Measurements from ENCODE around the gene CDK8.
"Not testable (repeated sequence)": the region's sequence is repeated elsewhere in the genome, so short reads cannot be mapped to it uniquely, and the experiment has no call there.

The CDK8 gene

DNA sequence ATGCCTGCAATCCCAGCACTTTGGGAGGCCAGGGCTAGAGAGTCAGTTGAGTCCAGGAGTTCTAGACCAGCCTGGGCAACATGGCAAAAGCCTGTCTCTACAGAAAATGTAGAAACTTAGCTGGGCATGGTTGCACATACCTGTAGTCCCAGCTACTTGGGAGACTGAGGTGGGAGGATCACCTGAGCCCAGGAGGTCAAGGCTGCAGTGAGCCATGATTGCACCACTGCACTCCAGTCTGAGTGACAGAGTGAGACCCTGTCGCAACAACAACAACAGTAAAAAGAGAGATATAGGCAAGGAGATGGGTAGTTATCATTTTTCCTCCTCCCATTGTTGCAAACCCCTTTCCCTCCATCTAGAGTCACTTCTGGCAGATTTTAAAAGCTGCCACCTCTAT, 62.2 kb downstream of the CDK8 start:
- DNase-seq (ENCODE audit: low read depth) = not testable (repeated sequence)

DNA sequence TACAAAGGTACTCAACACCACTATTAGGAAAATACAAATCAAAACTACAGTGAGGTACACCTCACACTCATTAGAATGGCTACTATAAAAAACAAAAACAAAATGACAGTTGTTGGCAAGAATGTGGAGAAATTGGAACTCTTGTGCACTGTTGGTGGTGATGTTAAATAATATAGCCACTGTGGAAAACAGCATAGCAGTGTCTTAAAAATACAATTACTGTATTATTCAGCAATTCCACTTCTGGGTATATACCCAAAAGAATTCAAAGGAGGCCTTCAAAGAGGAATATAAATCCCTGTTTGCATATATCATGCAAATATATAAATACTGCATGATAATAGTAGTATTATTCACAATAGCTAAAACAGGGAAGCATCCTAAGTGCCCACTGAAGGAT, 66.8 kb downstream of the CDK8 start:
- DNase-seq (ENCODE audit: low read depth) = no peak

DNA sequence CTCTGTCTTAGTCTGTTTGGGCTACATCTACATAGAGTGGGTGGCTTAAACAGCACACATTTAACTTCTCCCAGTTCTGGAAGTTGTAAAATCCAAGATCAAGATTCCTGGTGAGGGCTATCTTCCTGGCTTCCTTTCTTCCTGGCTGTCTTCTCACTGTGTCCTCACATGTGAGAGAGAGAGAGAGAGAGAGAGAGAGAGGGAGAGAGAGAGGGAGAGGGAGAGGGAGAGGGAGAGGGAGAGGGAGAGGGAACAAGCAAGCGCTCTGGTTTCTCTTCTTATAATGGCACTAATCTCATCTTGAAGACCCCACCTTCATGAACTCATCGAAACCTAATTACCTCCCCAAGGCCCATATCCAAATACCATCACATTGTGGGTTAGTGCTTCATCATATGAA, 69.2 kb downstream of the CDK8 start:
- DNase-seq (ENCODE audit: low read depth) = no peak

DNA sequence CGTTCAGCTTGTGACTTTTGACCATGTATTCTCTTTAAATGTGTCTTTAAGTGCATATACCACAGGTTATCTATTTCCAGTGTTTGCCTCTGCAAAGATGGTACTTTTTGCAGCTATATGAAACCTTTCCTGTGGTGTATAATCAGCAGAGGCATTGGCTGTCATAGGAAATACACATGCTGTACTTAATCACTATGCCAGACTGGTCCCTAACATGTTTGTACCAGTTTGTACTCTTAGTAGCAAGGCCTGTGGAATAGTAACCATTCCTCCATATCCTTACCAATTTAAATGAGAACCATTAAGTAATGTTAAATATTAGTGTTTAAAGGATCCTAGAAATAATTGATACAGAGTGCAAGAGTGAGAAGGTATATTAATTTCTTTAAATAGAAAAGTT, 69.8 kb downstream of the CDK8 start:
- no peak for DNase-seq (ENCODE audit: low read depth)

- no peak for DNase-seq (ENCODE audit: low read depth)
Measured at GRCh38 chr13:26324294-26324693, 70.4 kb downstream of the CDK8 start.

DNA sequence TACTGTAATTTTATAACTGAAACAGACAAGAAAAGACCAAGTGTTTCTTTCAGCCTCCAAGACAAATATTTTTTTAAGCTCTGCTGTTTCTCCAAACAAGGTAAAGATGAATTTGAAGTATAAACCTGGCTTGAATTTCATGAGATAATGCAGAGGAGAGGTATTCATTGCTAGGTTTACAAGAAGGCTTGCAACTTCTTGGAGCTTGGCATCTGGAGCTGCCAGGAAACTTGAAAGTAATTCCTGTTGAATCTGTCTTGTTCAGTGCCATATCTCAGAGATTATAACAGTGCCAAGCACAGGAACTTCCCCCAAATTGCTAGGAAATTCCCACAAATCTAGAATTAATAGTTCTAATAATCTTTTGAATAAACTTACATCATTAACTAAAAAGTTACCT, 70.9 kb downstream of the CDK8 start:
- DNase-seq (ENCODE audit: low read depth) = no peak

- no peak for DNase-seq (ENCODE audit: low read depth)
Measured at GRCh38 chr13:26325876-26326275, 71.9 kb downstream of the CDK8 start.

- DNase-seq (ENCODE audit: low read depth) = no peak
Measured at GRCh38 chr13:26326562-26326961, 72.6 kb downstream of the CDK8 start.

DNA sequence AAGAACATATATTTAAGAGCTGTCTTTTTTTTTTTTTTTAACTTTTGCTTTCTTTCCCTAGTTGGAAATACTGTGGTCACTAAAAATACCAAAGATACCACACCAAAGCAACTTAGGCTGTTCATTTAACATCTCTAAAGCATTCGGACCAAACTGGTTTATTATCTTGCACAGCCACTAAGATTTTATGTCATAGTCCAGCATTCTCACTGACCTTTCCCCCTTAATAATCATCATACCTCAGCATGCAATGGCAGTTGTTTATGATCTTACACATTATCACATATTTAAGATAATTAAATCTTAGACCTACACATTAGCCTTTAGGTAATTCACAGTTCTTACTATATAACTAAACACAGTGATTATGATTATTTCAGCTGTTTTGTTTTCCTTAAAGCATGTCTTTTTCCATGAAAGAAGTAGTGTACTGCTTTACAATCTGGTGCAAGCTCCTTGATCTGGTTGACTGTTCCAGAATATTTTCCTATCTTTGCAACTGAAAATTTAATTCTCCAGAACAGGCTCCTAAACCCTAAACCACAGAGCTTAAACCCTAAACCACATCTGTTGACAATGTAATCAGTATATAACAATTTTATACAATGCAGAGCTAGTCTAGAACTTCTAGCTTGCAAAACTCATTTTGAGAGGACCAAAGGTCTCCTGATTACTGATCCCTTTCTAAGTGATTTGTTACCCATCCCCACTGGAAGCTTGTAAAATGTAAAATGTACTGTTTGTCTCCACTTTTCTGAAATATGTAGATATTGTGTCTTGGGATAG, 74.2 kb downstream of the CDK8 start:
- no peak for DNase-seq (ENCODE audit: low read depth)

DNA sequence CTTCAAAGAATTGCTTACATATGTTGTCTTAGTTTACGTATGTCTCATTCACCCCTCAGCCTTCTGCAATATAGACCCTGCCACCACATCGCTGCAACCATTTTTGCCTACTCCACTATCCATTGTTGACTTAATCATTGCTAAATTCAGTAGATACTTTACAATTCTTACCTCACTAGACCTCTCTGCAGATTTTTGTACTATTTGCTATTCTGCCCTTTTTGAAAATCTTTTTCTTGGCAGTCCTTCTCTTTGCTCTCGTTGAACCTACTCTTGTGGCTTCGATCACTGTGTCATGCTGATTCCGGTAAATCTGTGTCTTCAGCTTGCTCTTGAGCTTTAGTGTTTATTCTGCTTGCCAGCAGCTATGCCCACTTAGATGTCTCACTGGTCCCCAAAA, 81.2 kb downstream of the CDK8 start:
- DNase-seq (ENCODE audit: low read depth) = no peak

- no peak for DNase-seq (ENCODE audit: low read depth)
Measured at GRCh38 chr13:26340807-26341206, 86.9 kb downstream of the CDK8 start.

DNA sequence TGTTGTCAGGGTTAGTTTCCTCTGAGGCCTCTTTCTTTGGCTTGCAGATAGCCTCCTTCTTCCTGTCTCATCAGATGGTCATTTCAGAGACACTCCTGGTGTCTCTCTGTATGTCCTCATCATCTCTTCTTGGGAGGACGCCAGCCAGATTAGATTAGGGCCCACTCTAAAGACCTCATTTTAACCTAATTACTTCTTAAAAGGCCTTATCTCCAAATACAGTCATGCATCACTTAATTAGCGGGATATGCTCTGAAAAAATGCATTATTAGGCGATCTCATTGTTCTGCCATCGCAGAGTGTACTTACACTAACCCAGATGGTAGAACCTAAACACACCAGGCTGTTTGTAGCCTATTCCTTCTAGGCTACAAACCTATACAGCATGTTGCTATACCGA, 89.0 kb downstream of the CDK8 start:
- DNase-seq (ENCODE audit: low read depth) = no peak

DNA sequence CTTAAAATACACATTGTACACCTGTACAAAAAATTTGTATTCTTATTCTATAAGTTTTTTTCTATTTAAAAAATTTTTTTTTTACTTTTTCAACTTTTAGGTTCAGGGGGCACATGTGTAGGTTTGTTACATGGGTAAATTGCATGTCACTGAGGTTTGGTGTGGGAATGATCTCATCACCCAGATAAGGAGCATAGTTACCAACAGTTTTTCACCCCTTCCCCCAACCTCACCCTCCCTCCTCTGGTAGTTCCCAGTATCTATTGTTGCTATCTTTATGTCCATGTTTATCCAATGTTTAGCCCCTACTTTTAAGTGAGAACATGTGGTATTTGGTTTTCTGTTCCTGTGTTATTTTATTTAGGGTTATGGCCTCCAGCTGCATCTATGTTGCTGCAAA, 89.9 kb downstream of the CDK8 start:
- no peak for DNase-seq (ENCODE audit: low read depth)

DNA sequence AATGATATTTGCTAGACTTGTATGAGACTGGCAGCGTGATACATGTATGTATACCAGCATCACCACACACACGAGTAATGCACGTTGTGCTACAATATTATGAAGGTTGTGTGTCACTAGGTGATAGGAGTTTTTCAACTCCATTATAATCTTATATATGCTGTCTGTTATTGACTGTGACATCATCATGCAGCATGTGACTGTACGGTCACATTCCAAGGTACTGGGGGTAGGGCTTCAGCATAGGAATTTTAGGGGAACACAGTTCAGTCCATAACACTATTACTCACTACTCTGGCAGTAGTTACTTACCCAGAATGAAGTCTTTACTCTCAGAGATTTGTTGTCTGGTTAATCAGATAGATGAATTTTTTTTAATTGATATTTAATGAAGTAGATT, 91.1 kb downstream of the CDK8 start:
- no peak for DNase-seq (ENCODE audit: low read depth)

- DNase-seq (ENCODE audit: low read depth) = no peak
Measured at GRCh38 chr13:26348966-26349365, 95.0 kb downstream of the CDK8 start.

- DNase-seq (ENCODE audit: low read depth) = no peak
Measured at GRCh38 chr13:26362261-26362660, 108.3 kb downstream of the CDK8 start.

- no peak for DNase-seq (ENCODE audit: low read depth)
Measured at GRCh38 chr13:26370553-26370952, 116.6 kb downstream of the CDK8 start.

DNA sequence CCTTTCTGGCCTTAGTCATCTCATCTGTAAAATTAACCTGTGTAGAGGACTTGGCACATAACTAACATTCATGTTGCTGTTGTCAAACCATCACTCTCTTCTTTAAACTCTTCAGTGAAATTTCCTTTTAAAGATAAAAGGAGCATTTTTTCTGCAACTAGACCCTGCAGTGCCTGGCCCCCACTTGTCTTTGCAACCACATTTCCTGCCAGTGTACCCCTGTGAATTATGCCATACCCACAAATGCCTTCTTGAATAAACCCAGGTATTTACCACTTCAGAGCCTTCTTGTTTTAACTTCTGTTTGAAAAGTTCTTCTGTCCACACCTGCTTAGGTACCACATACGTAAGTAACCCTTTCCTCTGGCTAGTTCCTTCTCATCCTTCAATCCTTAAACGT, 118.8 kb downstream of the CDK8 start:
- no peak for DNase-seq (ENCODE audit: low read depth)

DNA sequence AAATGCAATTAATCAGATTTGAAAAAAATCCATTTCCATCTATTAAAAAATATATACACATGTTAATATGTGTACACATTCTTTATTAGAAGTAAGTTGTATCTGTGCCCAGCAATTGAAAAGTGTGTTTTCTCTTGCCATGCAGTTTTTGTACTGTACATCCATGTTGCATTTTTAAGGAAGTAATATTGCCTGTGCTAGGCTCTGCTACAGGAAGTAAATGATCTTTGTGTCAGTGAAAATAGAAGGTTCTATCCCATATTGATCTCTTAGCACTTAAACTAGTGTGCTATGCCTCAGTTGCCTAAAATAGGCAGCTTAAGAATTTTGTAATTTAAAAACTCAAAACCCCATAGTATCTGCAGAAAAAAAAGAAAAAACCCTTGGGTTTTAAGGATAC, 122.5 kb downstream of the CDK8 start:
- DNase-seq (ENCODE audit: low read depth) = no peak

- no peak for DNase-seq (ENCODE audit: low read depth)
Measured at GRCh38 chr13:26377038-26377437, 123.1 kb downstream of the CDK8 start.

GRCh38 chr13:26378116-26378515, 124.2 kb downstream of the CDK8 start:
- no peak for DNase-seq (ENCODE audit: low read depth)

GRCh38 chr13:26379831-26380230, 125.9 kb downstream of the CDK8 start:
- DNase-seq (ENCODE audit: low read depth) = no peak

DNA sequence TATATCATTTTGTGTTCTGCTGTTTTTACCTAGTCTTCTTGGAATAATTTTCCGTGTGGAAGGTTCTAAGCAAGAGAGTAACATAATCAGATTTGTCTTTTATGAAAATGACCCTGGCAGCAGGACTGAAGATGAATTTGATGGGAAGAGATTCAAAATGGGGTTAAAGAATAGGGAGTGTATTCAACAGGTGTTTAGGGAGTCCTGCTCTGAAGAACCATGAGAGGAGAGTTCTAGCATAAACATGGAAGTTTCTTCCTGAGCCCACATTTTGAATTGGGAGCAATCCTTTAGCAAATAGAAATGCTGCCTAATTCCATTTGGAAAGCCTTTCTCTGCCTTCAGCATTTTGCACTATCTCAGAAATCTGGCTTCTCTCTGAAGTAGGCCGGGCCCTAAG, 127.0 kb downstream of the CDK8 start:
- DNase-seq (ENCODE audit: low read depth) = no peak

- DNase-seq (ENCODE audit: low read depth) = no peak
Measured at GRCh38 chr13:26382366-26382765, 128.4 kb downstream of the CDK8 start.

DNA sequence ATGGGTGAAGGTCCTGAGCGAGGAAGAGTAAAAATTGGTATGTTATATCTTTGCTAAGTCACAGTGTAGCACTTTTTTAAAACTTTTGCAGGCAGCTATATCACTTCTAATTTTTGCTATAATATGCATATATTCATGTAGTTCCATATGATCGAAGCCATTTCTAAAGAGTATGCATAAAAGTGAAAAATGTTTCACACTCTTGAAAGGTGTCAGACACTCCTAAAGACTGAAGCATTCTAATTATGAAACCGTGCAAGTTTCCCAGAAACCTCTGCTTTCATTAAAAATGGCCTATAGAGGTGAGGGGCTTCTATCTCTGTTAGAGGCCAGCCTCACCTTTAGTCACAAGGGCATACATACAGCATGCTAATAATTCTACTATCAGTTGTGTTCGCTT, 128.9 kb downstream of the CDK8 start:
- no peak for DNase-seq (ENCODE audit: low read depth)
